GM12891 (cell line): ENCODE data around the gene HOXD4.

Experiments used
- POLR2A ChIP-seq: IDR thresholded peaks from 2 replicates; pipeline ENCODE4 v1.6.1; 2011; ENCODE audit warnings: low read depth, low read length, control low read depth
- POLR2AphosphoS5 ChIP-seq: IDR thresholded peaks from 2 replicates; pipeline ENCODE4 v1.6.1; 2011; ENCODE audit warnings: low read depth, low read length, control low read depth
- TAF1 ChIP-seq: IDR thresholded peaks from 2 replicates; pipeline ENCODE4 v1.6.1; 2011; ENCODE audit warnings: low read depth, low read length, control low read depth

GRCh38 chr2:176166272-176166671 lies 14.9 kb downstream of the HOXD4 start:
- TF ChIP-seq TAF1 (no peak), POLR2A (no peak), POLR2AphosphoS5 (no peak)
